HG02763 (cell line): ENCODE data around the gene HDHD2.
"Not testable (repeated sequence)": the region's sequence is repeated elsewhere in the genome, so short reads cannot be mapped to it uniquely, and the experiment has no call there.

Experiments
- ATAC-seq: cut with Tn5 transposase; IDR thresholded peaks from one replicate; pipeline ENCODE4 v1.9.1; 2021; ENCODE audit warnings: mild to moderate bottlenecking, moderate library complexity; ENCODE audit not compliant: unreplicated experiment

HDHD2 gene, protein sequence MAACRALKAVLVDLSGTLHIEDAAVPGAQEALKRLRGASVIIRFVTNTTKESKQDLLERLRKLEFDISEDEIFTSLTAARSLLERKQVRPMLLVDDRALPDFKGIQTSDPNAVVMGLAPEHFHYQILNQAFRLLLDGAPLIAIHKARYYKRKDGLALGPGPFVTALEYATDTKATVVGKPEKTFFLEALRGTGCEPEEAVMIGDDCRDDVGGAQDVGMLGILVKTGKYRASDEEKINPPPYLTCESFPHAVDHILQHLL

DNA sequence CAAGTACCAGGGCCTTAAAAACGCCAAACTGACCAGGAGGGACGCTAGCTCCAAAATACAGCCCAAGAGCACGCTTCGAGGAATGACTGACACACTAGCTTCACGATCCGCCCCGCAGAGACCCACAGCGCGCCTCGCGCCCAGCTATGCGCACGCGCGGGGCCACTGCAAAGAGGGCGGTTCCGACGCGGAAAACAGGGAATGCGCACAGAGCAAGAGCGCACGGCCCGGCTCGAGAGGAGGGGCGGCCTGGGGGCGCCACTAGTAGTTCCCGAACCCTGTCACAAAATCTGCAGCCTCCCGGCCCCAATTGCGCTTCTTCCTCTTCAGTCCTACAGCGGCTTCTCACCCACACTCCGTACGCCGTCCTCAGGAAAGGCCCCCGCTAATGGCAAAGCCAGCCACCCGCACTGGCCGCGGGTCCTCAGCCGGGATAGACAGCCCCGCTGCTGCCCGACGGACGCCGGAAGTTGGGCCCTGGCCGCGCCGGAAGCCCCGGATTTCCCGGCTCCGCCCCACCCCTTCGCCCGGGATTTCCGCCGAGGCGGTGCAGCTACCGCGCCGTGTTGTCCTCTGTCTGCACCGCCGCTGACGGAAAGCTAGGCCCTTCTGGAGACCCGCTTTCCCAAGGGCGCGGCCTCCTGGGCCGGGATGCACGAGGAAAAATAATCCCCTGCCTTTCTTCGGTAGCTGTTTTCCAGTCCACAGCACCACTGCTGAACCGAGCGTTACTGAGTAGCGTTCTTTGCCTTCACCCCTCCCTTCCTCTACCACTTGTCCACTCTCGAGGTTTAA lies at the start of gene HDHD2:
HDHD2 (minus strand) TSS at position 472 of the 795 bp plus-strand sequence. CDS start 14,061 bp downstream, outside the sequence.
- peak; percentile 93 for ATAC-seq

DNA sequence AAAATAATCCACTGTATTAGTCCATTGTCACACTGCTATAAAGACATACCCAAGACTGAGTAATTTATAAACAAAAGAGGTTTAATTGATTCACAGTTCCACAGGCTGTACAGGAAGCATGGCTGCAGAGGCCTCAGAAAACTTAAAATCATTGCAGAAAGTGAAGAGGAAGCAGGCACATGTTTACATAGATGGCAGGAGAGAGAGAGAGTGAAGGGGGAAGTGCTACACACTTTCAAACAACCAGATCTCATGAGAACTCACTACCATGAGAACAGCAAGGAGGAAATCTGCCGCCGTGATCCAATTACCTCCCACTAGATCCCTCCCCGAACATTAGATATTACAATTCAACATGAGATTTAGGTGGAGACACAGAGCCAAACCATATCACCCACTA lies 45.7 kb upstream of the HDHD2 start:
- not testable (repeated sequence) for ATAC-seq

DNA sequence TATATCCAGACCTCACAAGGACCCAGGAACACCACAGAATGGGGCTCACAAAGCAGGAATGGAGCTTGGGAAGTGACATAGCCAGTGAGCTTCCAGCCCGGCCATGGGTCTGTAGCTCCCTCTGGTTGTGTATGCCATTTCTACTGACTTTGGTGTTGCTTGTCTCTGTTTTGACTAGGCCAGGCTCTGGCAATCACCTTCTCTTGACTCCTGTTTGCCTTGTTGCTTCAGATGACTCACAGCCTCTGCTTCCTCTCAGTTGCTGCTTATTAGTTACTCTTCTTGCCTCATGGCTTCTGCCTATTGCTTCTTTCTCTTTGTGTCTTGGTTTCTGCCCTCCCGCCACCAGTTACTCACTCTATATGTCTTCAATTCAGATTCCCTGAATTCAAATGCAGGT lies 41.7 kb upstream of the HDHD2 start:
- no peak for ATAC-seq

DNA sequence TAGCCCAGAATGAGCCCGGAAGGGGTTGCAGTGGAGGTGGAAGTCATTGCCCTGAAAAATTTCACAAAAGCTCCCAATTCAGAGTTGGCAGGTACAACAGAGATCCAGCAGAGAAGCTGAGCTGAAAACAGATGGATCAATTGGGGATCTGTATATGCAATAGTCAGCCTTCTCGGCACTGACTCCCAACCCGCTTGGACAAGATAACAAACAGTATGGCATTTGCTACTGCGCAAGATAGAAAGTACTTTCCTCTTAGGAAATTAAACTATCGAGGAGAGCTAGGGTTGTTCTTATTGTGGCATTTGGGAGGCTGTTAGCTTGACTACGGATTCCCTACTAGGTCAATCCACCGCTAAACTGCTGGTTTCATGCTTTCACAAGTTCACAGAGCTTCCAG lies 37.4 kb upstream of the HDHD2 start:
- no peak for ATAC-seq

DNA sequence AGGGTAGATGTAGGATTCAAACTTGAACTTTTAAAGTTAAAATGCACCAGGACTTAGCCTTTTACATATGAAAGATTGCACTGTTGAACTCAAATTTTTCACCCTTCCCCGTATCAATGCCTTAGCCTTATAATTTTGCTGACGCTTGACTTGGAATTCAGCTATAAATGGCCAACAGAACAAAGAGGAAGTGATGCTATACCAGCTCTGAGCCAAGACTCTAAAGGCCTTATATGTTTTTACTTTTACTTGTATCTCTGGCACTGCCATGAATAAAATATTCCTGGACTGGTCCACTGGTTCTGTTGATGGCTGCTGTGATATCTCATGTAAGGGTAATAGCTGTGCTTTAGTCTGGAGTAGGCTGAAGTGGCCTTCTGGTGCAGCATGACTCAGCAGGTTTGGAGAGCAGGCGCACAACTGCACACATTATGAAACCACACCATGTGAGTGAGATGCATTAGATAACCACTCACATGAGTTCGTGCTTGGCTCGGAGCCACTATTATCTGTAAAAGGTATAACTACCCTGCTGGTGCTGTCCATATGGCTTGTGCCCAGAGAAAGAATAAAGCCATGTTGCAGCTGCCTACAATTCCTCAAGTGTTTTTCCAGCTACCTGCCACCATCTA lies 34.2 kb upstream of the HDHD2 start:
- no peak for ATAC-seq

DNA sequence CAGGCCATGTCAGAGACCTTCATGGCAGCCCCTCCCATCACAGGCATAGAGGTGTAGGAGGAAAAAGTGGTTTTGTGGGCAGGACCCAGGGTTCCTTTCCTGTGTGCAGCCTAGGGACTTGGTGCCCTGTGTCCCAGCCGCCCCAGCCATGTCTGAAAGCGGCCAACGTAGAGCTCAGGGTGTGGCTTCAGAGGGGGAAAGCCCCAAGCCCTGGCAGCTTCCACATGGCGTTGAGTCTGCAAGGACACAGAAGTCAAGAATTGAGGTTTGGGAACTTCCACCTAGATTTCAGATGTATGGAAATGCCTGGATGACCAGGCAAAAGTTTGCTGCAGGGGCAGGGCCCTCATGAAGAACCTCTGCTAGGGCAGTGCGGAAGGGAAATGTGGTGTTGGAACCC lies 31.9 kb upstream of the HDHD2 start:
- not testable (repeated sequence) for ATAC-seq

DNA sequence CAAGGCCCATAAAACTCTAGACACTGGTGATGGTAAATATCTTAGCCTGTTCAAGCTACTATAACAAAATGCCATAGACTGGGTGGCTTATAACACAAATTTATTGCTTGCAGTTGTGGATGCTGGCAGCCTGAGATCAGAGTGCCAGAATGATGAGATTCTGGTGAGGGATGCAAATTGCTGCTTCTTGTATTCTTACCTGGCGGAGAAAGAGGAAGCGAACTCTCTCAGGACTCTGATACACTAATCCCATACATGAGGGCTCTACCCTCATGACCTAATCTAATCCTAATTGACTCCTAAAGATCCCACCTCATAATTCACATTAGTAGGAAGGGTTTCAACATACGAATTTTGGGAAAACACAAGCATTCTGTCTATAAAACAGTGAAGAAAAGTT lies 30.5 kb upstream of the HDHD2 start:
- no peak for ATAC-seq

DNA sequence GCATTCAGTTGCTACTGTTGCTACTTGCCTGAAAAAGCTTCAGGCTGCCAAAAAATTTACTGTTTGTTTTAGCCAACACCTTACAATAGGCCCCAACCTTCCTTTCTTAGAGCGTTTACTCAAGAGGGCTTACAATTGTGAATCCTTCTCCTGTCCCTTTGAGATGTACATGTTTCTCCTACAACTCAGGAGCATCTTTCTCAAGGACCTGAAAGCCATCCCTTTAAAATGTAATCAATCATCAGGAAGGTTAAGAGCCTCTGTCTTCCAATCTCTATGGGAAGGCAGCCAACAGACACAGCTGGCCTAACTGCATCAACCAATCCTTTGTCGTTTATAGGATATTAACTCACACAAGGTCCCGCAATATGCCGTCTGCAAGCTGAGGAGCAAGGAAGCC lies 29.2 kb upstream of the HDHD2 start:
- no peak for ATAC-seq

DNA sequence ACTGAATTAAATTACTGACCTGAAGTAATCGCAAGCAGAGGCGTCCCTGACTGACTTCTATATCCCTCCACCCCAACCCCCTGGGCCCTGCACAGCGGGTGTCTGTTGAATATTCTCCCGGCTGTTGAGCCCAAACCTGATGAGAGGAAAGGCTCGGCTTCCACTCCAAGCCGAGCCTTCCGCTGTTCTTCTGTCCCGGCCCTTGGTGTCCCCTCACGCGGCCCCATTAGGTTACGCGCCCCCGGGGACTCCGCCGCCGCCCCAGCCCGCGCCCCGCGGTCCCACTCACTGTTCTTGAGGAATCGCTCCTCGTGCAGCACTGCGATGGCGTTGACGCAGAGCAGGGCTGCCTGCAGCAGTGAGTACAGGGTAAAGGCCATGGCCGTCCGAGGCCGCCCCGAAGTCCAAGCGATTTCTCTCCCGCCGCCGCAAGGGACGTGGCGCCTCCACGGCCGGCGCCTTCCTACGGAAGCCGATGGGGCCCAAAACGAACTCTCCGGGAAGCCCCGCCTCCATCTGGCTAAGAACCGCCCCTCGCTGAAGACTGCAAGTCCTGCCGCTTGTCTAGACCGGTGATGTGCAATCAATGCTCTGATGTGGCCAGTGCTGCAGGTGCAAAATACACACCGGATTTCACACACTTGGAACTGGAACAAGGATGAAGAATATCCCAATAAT lies 25.7 kb upstream of the HDHD2 start, which contains the start of gene IER3IP1:
IER3IP1 (minus strand) TSS at position 467 of the 678 bp plus-strand sequence; CDS start at position 380, 87 bp downstream.
- ATAC-seq: peak; percentile 87

DNA sequence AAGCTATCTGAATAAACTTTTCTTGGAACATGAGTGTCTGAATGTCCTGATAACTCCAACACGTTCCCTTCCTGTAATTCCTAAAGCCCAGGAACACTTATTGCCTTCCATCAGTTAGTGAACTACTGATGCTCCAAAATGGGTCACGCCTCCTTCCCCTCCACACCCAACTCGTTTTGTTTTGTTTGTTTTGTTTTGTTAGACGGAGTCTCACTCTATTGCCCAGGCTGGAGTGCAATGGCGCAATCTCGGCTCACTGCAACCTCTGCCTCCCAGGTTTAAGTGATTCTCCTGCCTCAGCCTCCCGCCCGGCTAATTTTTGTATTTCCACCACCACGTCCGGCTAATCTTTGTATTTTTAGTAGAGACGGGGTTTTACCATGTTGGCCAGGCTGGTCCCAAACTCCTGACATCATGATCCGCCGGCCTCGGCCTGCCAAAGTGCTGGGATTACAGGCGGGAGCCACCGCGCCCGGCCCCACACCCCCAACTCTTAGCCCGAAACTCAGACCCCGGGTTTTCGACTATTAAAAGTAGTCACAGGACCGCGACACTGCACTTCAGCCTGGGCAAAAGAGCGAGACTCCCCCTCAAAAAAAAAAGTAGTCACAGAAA lies 25.1 kb upstream of the HDHD2 start:
- no peak for ATAC-seq

DNA sequence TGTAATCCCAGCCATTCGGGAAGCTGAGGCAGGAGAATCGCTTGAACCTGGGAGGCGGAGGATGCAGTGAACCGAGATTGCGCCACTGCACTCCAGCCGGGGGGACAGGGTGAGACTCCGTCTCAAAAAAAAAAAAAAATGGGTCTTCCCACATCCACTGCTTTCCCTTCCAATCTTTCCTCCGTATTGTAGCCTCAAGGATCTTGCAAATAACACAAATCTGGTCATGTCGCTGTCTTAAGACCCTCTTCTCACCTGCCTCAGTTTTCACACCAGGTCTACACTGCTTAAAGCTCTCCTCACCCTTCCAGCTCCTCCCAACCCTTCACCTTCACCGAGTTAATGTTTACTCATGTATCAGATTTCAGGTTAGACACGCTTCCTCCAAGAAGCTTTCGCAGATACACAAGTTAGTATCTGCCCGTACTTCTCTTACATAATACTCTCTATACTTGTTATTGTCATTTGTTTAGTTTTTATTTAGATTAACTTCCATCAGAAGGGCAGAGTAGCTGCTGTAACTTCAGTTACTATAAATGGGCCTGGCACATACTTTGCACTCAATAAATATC lies 24.3 kb upstream of the HDHD2 start:
- no peak for ATAC-seq

DNA sequence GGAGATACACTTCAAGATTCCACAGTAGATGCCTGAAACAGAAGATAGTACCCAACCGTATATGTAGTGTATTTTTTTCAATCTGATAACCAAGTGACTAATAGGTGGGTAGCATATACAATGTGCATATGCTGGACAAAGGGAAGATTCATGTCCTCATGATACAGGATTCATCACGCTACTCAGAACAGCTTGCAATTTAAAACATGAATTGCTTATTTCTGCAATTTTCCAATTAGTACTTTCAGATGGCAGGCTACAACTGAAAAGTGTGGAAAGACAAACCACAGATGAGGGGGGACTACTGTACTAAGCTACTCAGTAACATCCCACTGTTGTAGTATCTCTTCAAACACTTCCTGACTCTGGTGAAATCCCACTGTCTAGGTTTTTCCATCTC lies 22.2 kb upstream of the HDHD2 start:
- no peak for ATAC-seq

DNA sequence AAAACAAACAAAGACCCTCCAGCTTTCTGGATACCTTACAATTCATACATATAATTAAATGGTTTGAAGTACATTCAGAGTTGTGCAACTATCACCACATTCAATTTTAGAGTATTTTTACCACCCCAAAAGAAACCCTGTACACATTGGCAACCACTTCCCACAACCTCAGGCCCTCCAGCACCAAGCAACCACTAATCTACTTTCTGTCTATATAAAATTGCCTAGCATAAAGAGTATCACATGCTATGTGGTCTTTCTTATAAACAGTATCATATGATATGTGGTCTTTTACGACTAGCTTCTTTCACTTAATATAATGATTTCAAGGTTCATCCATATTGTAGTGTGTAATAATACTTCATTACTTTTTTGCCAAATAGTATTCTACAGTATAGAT lies 18.6 kb upstream of the HDHD2 start:
- no peak for ATAC-seq

DNA sequence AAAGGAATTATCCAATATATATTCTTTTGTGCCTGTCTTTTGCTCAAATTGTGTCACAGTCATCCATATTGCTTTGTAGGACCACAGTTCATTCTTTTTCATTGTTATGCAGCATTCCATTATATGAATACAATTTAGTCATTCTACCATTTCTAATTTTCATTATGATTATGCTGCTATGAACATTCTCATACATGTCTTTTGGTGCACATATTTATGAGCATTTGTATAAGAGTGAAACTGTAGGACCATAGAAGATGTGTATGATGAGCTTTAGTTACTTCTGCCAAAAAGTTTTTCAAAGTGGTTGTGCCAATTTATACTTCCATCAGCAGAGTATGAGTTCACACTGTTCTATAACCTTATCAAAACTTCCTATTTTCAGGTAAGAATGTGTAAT lies 18.2 kb upstream of the HDHD2 start:
- ATAC-seq: no peak

DNA sequence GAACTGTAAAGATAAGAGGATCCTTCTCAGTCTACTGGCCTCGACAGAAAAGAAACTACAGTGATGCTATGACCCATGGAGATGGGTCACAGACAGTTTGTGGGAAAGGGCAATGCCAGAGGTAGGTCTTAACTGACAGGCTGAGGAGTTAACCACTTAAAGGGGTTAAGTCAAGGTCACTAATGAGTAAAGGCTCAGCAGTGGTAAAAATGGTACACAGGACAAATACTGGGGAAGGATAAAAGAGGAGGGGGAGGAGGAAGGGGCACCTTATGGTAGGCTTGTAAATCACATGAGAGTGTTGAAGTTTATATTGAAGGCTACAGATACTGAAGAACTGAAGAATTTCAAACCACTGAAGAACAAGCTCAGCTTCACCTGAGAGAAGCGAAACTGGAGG lies 16.0 kb upstream of the HDHD2 start:
- ATAC-seq: no peak

DNA sequence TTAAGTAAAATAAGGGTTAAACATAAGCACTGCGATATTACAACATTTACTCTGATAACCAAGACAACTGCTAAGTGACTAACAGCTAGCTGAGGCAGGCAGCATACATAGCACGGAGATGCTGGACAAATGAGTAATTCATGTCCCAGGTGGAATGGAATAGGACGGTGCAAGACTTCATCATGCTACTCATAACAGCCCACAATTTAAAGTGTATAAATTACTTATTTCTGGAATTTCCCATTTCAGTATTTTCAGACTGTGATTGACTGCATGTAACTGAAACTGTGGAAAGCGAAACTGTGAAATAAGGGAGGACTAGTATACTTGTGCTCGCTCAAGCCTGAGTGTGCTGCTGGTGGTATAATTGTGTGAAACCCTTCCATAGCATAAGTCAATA lies 12.9 kb upstream of the HDHD2 start:
- ATAC-seq: peak; percentile 72

DNA sequence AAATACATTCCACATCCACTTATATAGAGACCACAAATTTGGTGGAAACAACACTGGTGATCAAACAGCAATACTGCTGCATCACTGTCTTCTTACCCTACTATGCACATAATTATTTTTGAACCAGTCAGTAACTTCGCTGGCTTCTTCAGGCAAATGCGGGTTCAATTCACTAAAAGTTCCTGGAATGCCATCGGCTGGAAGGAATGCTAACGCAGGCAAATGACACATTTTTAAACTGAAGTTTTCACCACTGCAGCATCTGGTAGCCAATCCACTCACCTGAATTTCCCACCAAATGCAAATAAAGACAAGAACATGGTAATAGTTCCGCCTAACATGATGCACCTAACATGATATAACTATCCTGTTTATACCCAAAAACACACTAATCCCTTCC lies 10.0 kb upstream of the HDHD2 start:
- no peak for ATAC-seq

DNA sequence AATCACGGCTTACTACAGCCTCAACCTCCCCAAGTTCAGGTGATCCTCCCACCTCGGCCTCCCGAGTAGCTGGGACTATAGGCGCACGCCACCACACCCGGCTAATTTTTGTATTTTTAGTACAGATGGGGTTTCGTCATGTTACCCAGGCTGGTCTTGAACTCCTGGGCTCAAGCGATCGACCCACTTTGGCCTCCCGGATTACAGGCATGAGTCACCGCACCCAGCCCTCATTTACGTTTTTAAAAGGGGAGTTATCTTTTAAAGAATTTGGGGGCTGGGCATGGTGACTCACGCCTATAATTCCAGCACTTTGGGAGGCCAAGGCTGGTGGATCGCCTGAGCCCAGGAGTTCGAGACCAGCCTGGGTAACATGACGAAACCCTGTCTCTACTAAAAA lies 8.1 kb upstream of the HDHD2 start:
- not testable (repeated sequence) for ATAC-seq

DNA sequence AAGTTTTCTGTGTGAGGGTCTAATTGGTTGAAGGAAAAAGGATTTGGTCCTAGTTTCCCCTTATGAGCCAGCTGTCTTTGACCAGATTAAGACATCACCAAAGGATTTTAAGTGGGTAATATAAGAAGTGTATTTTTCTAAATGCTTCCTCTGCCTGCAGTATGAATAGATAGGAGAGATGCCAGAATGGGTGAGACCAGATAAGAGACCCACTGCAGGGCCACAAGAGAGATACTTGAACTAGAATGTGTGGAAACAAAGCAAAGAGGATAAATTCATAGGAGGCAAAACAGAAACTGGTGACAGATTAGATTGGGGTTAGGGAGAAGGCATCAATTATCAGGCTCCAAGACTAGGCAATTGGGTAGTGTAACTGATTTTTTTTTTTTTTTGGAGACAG lies 1.1 kb upstream of the HDHD2 start:
- no peak for ATAC-seq

DNA sequence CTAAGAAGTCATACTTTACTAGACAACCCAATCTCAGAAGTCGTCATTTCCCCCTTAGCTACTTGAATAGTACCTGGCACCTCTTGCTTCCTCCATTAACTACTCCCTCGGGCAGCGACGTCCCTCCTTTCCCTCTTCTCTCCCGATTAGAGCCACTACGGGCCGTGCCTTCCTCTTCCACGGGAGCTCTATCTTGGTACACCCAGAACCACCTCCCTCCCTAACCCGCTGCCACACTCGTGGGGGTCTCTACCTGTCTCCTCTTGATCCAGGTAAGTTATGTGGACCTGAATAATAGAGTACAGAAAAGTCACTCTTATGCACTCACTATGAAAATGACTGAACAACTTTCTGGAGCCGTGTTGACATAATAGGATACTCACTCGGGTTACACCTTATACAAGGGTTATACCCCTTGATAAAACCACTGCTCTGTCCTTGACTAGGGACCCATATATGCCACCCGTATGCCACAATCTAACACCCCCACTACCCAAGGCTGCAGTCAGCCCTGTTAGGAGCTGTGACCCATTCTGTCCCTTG lies 595 bp upstream of the HDHD2 start:
- no peak for ATAC-seq
